ENCODE measurements around the gene TRA2A. TPM values are rescaled to one million over a fixed set of nuclear protein-coding genes. Genes with fewer than 3 reads are reported as not detected.

TRA2A gene
- total and polyA plus RNA-seq, 2 donors (not counting 1 experiment from before 2014, with no cell fraction given): 30.4 to 57.9 TPM

DNA sequence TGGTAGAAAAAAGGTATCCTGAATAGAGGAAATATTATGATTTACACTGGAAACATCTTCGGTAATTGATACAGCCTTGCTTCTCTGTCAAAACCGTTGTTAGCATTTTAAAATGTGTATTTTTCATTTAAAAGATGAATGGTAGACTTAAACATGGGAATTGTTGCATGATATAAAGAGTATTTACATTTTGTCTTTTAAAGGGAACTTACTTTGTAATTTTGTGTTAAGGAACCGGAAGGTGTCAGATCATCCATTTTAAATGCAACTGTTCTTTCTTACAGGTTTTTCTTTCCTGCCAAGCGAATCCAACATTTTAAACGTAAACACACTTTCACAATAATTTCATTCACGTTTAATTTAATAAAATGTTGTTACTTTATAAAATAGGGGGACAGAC, 59.7 kb downstream of the TRA2A start:
- H3K27ac ChIP-seq (ENCODE audit: insufficient read depth, low read length): no peak overlapping the region

GRCh38 chr7:23471106-23471859, 60.5 kb downstream of the TRA2A start:
- H3K9ac ChIP-seq (ENCODE audit: insufficient read depth, low read length): no peak overlapping the region
- H3K27me3 ChIP-seq (ENCODE audit: control insufficient read depth, insufficient read depth, low read length): peaks cover 35% of the 10 kb centered on the region
- H3K27ac ChIP-seq (ENCODE audit: insufficient read depth, low read length): no peak overlapping the region
- H3K4me2 ChIP-seq (ENCODE audit: extremely low read depth, insufficient read depth, low read length): no peak overlapping the region
- no peaks in the 10 kb centered on the region for H4K20me1 ChIP-seq (ENCODE audit: control insufficient read depth, extremely low read depth, insufficient read depth, low read length)
- no peaks in the 10 kb centered on the region for H3K9me3 ChIP-seq (ENCODE audit: control insufficient read depth, insufficient read depth, low read depth, low read length)
- H3K4me3 ChIP-seq (replicated peaks in 1 of 4; ENCODE audit: control extremely low read depth in 1 of 4, insufficient read depth in 1 of 4, low read depth in 3 of 4, low read length in 4 of 4): peak overlapping the region in 2 of 4 experiments; percentile 56 to 80
- H3K79me2 ChIP-seq (ENCODE audit: control insufficient read depth, insufficient read depth, low read length): peaks cover 10% of the 10 kb centered on the region
- no peak overlapping the region for H2AFZ ChIP-seq (ENCODE audit: low read length)
- peak; percentile 65 to 83 for DNase-seq (ENCODE audit: low read depth in 2 of 2)
- peaks cover 2% of the 10 kb centered on the region for H3K4me1 ChIP-seq (ENCODE audit: control insufficient read depth, extremely low read depth, insufficient read depth, low read length)
- no peak for TF ChIP-seq CTCF (conservative IDR thresholded peaks at IDR 0.05 in 1 of 2, IDR thresholded peaks at IDR 0.05 in 1 of 2; ENCODE audit: low read depth in 1 of 2, low read length in 2 of 2)
- TF ChIP-seq EZH2 (IDR thresholded peaks at IDR 0.05; ENCODE audit: low read length, missing control alignments): no peak
- no peaks in the 10 kb centered on the region for H3K36me3 ChIP-seq (ENCODE audit: control insufficient read depth, insufficient read depth, low read length)

More for the DNA sequence above, 59.7 kb downstream of the TRA2A start:
- H3K9ac ChIP-seq (ENCODE audit: insufficient read depth, low read length): no peak overlapping the region
- H4K20me1 ChIP-seq (ENCODE audit: control insufficient read depth, extremely low read depth, insufficient read depth, low read length): no peaks in the 10 kb centered on the region
- no peak overlapping the region for H3K4me2 ChIP-seq (ENCODE audit: extremely low read depth, insufficient read depth, low read length)
- TF ChIP-seq EZH2 (IDR thresholded peaks at IDR 0.05; ENCODE audit: low read length, missing control alignments): peak; percentile 34
- TF ChIP-seq CTCF (conservative IDR thresholded peaks at IDR 0.05 in 1 of 2, IDR thresholded peaks at IDR 0.05 in 1 of 2; ENCODE audit: low read depth in 1 of 2, low read length in 2 of 2): no peak
- peaks cover 42% of the 10 kb centered on the region for H3K27me3 ChIP-seq (ENCODE audit: control insufficient read depth, insufficient read depth, low read length)
- no peak for DNase-seq (ENCODE audit: low read depth in 2 of 2)
- H2AFZ ChIP-seq (ENCODE audit: low read length): no peak overlapping the region
- peaks cover 9% of the 10 kb centered on the region for H3K79me2 ChIP-seq (ENCODE audit: control insufficient read depth, insufficient read depth, low read length)
- H3K4me1 ChIP-seq (ENCODE audit: control insufficient read depth, extremely low read depth, insufficient read depth, low read length): peaks cover 2% of the 10 kb centered on the region
- H3K4me3 ChIP-seq (replicated peaks in 1 of 4; ENCODE audit: control extremely low read depth in 1 of 4, insufficient read depth in 1 of 4, low read depth in 3 of 4, low read length in 4 of 4): peak overlapping the region in 1 of 4 experiments; percentile 80
- H3K36me3 ChIP-seq (ENCODE audit: control insufficient read depth, insufficient read depth, low read length): no peaks in the 10 kb centered on the region
- no peaks in the 10 kb centered on the region for H3K9me3 ChIP-seq (ENCODE audit: control insufficient read depth, insufficient read depth, low read depth, low read length)

DNA sequence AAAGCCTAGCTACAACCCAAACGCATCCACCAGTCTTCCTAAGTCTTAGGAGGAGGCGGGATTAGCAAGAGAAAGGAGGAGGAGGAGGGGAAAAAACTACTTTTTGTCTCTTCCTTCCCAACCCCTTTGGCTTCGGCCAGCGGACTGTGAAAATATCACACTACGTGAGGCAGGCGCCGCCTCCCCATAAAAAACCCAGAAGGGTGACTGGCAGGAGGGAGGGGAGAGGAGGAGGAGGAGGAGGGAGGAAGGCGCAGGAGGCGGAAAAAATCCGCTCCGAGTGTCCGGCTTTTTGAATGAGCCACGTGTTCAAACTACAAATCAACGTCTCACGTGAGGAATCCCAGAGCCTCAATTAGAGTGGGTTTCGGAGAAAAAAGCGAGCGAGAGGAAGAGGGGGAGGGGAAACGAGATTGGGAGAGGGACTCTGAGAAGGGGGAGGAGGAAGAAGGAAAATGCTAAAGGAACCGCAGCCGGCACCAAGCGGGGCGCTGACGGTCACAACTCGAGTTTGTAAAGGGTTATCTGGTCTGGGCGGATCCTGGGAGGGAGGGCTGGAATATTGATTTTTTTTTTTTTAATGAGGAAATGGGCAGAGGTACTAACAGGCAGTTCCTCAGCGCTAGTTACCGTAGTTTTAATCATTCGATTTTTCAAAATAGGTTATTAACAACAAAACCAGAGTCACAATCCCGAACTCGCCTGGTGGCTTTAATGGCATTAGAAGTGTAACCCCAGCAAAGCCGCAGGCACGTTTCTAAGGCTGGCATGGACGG, 61.3 kb downstream of the TRA2A start, which contains the start of gene IGF2BP3:
Gene IGF2BP3, minus strand, starts transcription at position 162 of the 776 bp plus-strand sequence. CDS start 381 bp downstream, outside the sequence.
- TF ChIP-seq CTCF (conservative IDR thresholded peaks at IDR 0.05 in 1 of 2, IDR thresholded peaks at IDR 0.05 in 1 of 2; ENCODE audit: low read depth in 1 of 2, low read length in 2 of 2): no peak
- TF ChIP-seq EZH2 (IDR thresholded peaks at IDR 0.05; ENCODE audit: low read length, missing control alignments): peak; percentile 65
- Histone ChIP-seq H4K20me1 (ENCODE audit: control insufficient read depth, extremely low read depth, insufficient read depth, low read length) (no peaks in the 10 kb centered on the region), H3K4me2 (ENCODE audit: extremely low read depth, insufficient read depth, low read length) (peak within 1 kb of the TSS; percentile 85), H3K9me3 (ENCODE audit: control insufficient read depth, insufficient read depth, low read depth, low read length) (no peaks in the 10 kb centered on the region), H3K27ac (ENCODE audit: insufficient read depth, low read length) (peak within 1 kb of the TSS; percentile 65), H3K36me3 (ENCODE audit: control insufficient read depth, insufficient read depth, low read length) (no peaks in the 10 kb centered on the region), H3K27me3 (ENCODE audit: control insufficient read depth, insufficient read depth, low read length) (peaks cover 35% of the 10 kb centered on the region), H3K79me2 (ENCODE audit: control insufficient read depth, insufficient read depth, low read length) (peaks cover 10% of the 10 kb centered on the region), H2AFZ (ENCODE audit: low read length) (peak within 1 kb of the TSS; percentile 38), H3K4me1 (ENCODE audit: control insufficient read depth, extremely low read depth, insufficient read depth, low read length) (peaks cover 2% of the 10 kb centered on the region), H3K9ac (ENCODE audit: insufficient read depth, low read length) (peak within 1 kb of the TSS; percentile 64), H3K4me3 (replicated peaks in 1 of 4; ENCODE audit: control extremely low read depth in 1 of 4, insufficient read depth in 1 of 4, low read depth in 3 of 4, low read length in 4 of 4) (peak within 1 kb of the TSS; percentile 53 to 80 (median 56))
- peak; percentile 95 to 98 for DNase-seq (ENCODE audit: low read depth in 2 of 2)
